Measurements from ENCODE around the gene HMX3. TPM values are rescaled to one million over a fixed set of nuclear protein-coding genes. Genes with fewer than 3 reads are reported as not detected.
"Not testable (repeated sequence)": the region's sequence is repeated elsewhere in the genome, so short reads cannot be mapped to it uniquely, and the experiment has no call there.

HMX3 gene
- polyA plus RNA-seq, 3 donors = not detected

DNA sequence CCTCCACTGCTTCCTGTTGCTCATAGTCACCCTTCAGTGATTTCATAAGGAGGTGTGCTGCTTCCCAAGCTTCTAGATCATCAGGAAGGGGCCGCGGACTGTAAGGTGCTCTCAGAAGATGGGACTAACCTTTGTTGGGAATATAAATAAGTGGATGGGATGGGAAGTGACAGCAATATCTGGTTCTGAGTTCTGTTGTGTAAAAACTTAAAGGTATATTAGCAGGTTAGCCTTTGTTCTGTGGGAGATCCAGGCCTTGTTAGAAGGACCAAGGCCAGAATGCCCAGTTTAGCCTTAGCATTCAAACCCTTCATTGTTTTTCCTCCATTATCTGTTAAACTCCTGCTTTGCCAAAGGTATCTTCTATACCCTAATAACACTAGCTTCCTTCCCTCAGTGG, 30.8 kb downstream of the HMX3 start:
- no peak for DNase-seq (ENCODE audit: low read depth in 3 of 3, low spot score in 2 of 3)

- no peak for DNase-seq (ENCODE audit: low read depth in 3 of 3, low spot score in 2 of 3)
Observed at GRCh38 chr10:123170961-123171360, 35.2 kb downstream of the HMX3 start.

DNA sequence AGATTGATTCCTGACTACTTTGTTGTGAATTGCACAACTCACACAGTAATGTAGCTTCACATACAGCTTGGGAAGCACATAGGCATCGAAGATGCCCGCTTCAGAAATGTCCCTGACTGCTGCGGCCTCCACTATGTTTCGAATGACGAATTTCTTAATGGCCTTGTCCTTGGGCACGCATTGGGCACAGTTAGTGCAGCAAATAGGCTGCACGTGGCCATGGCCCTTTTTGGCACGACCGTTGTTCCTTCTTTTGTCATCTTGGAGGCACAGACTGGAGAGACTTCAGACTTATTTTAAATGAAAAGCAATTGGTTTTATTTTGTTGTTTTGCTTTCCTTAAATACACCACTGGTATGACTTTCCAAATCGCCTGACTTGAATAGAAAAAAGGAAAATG, 35.8 kb downstream of the HMX3 start:
- DNase-seq (ENCODE audit: low read depth in 3 of 3, low spot score in 2 of 3) = not testable (repeated sequence)

- DNase-seq (ENCODE audit: low read depth in 3 of 3, low spot score in 2 of 3) = no peak
Observed at GRCh38 chr10:123175389-123176387, 39.9 kb downstream of the HMX3 start.

GRCh38 chr10:123178390-123178789, 42.6 kb downstream of the HMX3 start:
- not testable (repeated sequence) for DNase-seq (ENCODE audit: low read depth in 3 of 3, low spot score in 2 of 3)

DNA sequence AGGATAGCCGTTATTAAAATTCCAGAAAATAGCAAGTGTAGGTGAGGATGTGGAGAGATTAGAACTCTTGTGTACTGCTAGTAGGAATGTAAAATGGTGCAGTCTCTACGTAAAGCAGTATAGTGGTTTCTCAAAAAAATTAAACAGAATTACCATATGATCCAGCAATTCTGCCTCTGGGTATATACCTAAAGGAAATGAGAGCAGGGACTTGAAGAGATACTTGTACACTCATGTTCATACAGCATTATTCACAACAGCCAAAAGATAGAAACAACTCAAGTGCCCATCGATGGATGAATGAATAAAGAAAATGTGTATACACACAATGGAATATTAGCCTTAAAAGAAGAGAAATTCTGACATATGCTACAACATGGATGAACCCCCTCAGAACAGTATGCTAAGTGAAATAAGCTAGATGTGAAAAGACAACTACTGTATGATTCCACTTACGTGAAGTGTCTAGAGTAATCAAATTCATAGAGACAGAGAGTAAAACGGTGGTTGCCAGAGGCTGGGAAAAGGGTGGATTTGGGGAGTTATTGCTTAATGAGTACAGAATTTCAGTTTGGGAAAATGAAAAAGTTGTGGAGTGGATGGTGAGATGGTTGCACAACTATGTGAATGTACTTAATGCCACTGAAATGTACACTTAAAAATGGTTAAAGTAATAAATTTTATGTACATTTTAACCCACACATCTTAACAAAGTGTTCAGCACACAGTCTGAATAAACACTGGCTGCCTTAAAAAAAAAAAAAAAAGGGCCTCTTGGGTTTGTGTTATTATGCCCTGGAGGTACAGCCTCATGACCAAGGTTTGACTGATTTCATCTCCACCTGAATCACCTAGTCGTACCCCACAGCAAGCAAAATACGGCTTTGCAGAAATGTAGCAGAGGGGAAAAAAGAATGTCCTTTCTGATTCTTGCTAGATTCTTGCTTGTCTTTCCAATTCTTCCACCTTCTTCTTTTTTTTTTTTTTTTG, 44.6 kb downstream of the HMX3 start:
- DNase-seq (ENCODE audit: low read depth in 3 of 3, low spot score in 2 of 3) = no peak

GRCh38 chr10:123183724-123184123, 48.0 kb downstream of the HMX3 start:
- no peak for DNase-seq (ENCODE audit: low read depth in 3 of 3, low spot score in 2 of 3)

DNA sequence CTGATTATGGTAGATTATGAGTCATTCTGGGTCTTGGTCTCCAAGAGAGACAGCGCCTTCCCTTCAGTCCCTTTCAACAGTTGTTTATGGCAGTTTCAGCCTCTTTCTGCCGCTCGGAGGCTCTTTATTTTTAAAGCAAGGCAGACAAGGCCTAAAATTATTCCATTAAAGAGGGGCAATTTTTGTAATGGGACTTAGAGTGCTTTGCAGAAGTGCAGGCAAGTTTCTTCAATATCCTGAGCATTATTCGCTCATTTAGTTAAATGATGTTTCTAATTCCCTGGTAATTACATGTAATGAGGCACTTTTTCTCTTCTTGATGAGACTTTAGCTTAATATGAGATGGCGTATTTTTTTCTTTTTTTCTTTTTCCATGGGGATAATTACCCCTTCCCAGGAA, 52.0 kb downstream of the HMX3 start:
- DNase-seq (ENCODE audit: low read depth in 3 of 3, low spot score in 2 of 3) = no peak

Other genes with a start within 250 kb of the HMX3 start
- gene FAM24A, start 225.4 kb upstream of the HMX3 start, polyA plus RNA-seq (ENCODE audit: insufficient read length in 3 of 3) = not detected
- gene C10orf88, start 181.7 kb upstream of the HMX3 start, polyA plus RNA-seq (ENCODE audit: insufficient read length in 3 of 3) = 10 to 100 TPM; 18.2 to 21.2 (median 21.0) TPM
- gene PSTK, start 155.6 kb upstream of the HMX3 start, polyA plus RNA-seq (ENCODE audit: insufficient read length in 3 of 3) = 10 to 100 TPM in 1 of 3 donors, 1 to 10 TPM in 2; 8.7 to 11.8 (median 9.2) TPM
- gene IKZF5, start 127.2 kb upstream of the HMX3 start, polyA plus RNA-seq (ENCODE audit: insufficient read length in 3 of 3) = 10 to 100 TPM; 18.7 to 22.5 (median 21.3) TPM
- gene ACADSB, start 127.0 kb upstream of the HMX3 start, polyA plus RNA-seq (ENCODE audit: insufficient read length in 3 of 3) = 10 to 100 TPM; 25.3 to 26.5 (median 25.9) TPM
- gene HMX2, start 12.2 kb downstream of the HMX3 start, polyA plus RNA-seq (ENCODE audit: insufficient read length in 3 of 3) = 1 to 10 TPM; 1.4 to 1.6 (median 1.4) TPM
- gene BUB3, start 18.4 kb downstream of the HMX3 start, polyA plus RNA-seq (ENCODE audit: insufficient read length in 3 of 3) = 100 to 1,000 TPM; 120 to 123 (median 122) TPM

All from right renal cortex interstitium (tissue), 3 donors.